GM12873 (cell line): ENCODE data around the gene ZFR.

Experiments
- CTCF ChIP-seq: IDR thresholded peaks from 2 replicates; pipeline ENCODE4 v1.5.1; 2012; ENCODE audit warnings: low read depth, mild to moderate bottlenecking, moderate library complexity, low read length, control low read depth; ENCODE audit not compliant: insufficient read depth; ENCODE audit errors: missing control alignments

ZFR gene

GRCh38 chr5:32461441-32462120 lies 17.0 kb upstream of the ZFR start:
- TF ChIP-seq CTCF = no peak

- no peak for TF ChIP-seq CTCF
Measured at GRCh38 chr5:32460702-32461101, 16.2 kb upstream of the ZFR start.

- TF ChIP-seq CTCF = no peak
Measured at GRCh38 chr5:32458880-32459495, 14.4 kb upstream of the ZFR start.

DNA sequence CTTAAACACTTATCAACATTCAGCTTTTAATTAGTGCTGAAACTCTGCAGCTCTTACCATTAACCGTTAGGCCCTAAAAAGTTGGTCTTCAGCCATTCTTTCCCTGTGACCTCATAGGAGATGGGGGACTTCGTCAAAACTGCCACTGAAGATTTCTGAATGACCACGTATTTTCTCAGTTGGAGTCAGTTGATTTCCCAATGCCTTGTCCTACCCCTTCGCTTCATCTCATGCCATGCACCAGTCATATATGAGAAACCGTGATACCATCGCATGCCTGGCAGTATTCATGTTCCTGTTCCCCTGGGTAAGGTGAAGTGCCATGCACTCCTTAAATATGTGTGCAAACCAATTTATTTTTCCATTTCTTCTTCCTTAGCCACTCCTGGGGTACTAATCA lies 10.8 kb upstream of the ZFR start:
- no peak for TF ChIP-seq CTCF

DNA sequence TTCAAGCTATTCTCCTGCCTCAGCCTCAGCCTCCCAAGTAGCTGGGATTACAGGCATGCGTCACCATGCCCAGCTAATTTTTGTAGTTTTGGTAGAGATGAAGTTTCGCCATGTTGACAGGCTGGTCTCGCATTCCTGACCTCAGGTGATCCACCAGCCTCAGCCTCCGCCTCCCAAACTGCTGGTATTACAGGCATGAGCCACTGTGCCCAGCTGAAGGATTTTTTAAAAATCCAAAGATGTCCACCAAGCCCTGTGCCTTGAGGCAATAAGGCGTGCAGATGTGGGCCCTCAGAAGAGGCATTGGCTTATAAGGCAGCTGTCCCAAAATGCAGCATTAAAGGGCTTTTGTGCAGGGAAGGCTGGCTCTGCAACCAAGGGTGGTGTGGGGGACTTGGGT lies 10.3 kb upstream of the ZFR start:
- no peak for TF ChIP-seq CTCF

DNA sequence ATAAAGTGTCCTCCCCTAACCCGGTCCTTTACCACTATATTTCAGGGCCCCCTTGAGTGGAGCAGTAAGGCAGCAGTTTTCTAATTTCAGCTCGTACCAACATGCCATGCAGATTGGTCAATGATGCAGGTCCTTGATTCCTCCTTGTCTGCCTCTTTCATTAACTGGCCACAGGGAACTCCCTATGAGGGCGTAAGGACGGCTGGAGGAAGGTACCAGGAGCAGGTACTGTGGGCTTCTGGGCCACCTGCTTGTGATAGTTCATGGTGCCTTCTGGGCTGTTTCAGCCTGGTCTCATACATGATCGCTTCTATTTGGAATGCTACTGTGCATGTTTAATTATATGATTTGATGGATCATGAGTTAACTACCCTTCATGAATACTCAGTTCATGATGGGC lies 9.4 kb upstream of the ZFR start:
- no peak for TF ChIP-seq CTCF

- TF ChIP-seq CTCF = peak; percentile 47
Measured at GRCh38 chr5:32450952-32451351, 6.4 kb upstream of the ZFR start.

GRCh38 chr5:32449262-32449661 lies 4.7 kb upstream of the ZFR start:
- no peak for TF ChIP-seq CTCF
